ENCODE measurements around the gene DNAL4.
A peak's percentile ranks its signal among the peaks of the same experiment; 100 is the strongest.

Gene DNAL4

DNA sequence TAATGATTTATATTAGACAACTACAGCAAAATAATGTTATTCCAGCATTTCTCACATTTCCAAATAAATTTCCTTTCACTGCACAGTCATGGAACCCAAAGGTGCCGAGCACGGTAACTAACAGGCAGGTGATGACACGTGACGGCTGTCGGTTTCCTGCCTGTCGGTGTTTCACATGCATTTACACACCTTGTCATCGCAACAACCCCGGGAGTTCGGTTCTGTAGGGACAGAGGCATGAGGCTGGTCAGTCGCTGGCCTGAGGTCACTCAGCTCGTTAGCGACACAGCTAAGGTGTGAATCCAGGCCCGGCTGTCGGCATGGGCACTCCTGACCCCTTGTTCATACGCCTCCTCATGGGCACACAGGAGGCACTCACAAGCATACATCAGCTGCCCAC is 9.9 kb downstream of the DNAL4 start:
- DNase-seq = no peak

DNA sequence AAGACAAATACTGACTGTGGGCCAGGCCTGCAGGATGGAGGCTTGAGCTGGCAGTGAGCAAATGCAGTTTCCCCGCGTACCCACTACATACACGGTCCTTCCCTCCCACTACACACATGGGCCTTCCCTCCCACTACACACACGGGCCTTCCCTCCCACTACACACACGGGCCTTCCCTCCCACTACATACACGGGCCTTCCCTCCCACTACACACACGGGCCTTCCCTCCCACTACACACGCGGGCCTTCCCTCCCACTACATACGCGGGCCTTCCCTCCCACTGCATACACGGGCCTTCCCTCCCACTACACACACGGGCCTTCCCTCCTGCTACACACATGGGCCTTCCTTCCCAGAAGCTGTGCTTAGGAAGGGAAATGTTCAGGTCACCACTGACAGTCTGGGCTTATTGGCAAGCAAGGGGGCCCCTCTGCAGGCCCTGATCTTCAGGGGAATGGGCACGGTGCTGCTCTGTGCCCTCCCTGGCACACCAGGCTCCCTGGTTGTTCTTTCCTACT is 10.8 kb downstream of the DNAL4 start:
- DNase-seq = no peak

DNA sequence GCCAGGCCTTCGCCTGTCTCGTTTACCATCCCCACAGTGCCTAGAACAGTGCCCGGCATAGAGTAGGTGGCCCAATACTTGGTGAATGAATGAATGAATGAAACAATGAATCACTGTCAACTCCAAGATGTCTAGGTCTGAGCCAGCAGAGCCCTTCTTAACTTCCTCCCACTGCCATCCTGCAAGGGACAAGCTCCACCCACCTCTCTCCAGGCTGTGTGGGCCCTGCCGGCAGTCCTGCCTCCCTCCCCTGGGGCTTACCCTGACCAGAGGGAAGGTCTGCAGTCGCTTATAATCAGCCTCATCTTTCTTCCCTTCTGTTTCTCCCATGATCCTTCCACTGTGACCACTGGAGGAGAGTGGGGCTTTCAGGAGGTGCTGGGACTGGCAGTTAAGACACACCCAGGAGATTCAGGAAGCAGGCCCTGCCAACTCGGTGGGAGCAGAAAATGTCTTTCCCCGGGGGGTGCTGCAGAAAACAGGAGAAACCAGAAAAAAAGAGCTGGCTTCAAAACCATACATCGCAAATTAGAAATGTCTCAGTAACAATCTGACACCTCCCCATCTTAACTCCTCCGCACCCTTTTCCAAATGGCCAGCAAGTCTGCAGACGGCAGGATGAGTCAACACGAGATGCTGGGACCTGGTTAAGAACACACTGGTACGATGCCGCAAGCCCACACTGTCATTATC is 11.4 kb downstream of the DNAL4 start:
- DNase-seq = peak; percentile 66 to 78 (median 68)

DNA sequence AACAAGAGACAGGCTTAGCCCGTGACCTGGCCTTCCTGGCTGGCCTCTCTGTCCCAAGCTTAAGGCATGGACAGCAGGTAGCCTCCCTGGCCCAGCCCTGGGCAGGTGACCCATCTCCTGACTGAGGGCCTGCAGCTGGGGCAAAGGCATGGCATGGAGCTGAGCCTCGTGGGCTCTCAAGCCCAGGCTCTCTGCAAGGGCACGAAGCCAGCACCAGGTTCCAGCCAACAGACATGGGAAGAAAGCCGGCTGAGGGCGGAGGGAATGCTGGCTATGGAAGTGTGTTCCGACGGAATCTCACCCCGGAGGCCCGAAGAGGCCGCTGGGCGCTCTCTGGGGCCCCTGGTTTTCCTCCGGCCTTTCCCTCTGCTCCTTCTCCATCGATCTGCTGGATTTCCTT is 12.9 kb downstream of the DNAL4 start:
- DNase-seq = no peak

DNA sequence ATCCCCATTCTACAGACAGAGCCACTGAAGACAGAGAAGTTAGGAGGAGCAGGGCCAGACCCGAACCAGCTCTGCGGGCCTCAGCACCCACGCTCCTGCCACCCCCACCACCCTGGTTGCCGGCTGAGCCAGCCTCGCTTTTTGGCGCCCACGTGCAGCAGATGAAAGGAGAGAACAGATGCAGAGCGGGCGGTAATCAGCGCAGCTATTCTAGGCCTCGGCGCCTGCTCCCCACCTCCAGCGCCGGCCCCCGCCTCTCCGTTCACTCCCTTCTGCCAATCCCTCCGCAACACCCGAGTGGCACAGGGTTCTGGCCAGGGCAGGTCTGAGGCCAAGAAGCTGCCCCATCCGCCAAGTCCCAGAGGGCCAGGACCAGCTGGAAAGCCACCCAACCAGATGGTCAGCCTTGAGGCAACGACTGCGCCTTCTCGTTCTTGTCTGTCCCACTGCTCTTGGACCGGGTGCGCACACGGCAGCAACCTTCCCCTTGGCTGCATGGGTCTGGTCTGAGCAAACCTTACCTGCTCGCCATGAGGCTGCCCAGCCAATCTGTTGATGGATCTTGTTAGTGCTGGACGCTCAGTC is 16.8 kb downstream of the DNAL4 start:
- DNase-seq = no peak

DNA sequence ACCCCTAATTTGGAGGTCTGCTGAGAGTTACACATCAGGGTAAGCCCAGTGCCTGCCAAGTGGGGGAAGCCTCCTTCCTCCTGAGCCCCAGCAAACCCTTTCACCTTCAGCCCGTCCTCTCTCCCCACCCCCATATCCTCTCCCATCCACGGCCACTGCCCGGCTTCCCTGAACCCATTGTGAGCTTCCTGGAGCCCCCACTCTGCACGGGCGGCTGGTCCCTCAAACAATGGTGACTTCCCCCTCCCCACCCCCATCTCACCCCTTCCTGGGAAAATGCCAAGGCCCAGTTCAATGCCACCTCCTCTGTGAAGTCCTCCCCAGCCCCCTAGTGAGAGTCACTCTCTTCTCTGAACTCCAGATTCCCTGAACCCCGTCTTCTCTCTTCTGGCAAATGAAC is 17.9 kb downstream of the DNAL4 start:
- DNase-seq = no peak

DNA sequence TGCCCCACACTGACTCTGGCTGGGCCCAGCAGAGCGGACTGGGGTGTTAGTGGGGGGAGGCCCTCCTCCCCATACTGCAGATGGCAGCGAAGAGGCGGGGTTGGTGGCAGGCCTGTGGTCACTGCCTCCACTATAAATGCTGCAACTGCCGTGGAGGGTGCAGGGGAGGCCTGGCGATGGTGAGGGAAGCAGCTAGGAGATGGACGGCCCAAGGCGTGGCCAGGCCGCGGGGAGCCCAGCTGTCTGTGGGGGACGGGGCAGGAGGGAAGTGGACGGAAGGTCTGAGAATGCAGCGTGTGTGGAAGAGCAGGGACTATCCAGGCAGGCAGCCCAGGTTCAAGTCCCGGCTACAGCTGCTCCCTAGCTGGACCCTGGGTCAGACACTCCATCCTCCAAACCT is 18.3 kb downstream of the DNAL4 start:
- no peak for DNase-seq

DNA sequence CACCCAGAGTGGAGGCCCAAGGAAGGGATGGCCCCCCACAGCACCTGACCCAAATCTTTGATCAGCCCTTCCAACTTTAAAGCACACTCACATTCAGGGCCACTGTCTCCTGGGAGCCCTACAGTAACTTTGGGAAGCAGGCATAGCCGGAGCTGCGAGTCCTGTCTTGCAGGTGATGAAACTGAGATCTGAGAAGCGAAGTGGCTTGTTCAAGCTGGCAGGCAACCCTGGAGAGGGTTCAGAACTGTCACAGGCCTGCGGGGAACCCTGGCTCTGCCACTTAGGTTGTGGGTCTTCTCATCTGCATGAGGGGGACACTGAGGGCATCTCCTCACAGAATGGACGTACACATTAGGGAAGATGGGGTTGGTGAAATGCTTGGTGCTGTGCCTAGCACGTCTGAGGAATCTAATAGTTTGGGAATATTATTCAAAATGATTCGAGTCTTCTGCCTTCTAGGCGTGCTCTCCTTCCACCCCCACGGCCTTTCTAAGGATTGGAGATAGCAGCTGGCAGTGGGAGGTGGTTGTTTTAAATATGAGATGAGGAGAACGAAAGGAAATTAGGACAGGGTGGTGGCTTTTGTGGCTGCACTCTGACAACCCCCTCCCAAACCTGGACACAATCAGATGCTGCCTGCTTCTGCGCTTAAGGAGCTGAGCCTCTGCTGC is 19.3 kb downstream of the DNAL4 start:
- no peak for DNase-seq

DNA sequence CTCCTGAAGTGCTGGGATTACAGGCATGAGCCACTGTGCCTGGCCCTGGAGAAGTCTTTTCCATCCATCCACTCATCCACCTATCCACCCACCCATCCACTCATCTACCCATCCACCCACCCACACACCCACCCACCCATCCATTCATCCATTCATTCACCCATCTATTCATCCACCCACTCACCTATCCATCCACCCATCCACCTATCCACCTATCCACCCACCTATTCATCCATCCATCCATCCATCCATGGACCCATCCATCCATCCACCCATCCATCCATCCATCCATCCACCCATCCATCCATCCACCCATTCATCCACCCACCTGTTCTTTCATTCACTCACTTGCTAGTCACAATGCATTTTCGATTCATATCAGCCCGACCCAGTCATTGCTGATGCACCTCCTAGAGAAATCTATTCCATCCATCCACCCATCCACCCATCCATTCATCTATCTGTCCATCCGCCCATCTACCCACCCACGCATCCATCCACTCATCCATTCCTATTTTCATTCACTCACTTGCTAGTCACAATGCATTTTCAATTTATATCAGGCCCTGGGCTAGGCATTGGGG is 20.5 kb downstream of the DNAL4 start:
- no peak for DNase-seq

DNA sequence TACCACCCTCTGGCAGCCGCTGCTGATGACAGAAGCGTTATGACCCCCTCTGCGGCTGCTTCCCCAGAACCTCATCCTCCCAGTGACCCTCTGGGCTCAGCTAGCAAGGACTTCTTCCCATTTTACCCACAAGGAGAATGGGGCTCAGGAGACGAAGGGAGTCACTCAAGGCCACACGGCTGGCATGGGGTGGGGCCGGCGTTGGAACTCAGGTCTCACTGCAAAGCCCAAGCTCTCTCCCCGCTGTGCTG is 21.4 kb downstream of the DNAL4 start:
- DNase-seq = no peak

DNA sequence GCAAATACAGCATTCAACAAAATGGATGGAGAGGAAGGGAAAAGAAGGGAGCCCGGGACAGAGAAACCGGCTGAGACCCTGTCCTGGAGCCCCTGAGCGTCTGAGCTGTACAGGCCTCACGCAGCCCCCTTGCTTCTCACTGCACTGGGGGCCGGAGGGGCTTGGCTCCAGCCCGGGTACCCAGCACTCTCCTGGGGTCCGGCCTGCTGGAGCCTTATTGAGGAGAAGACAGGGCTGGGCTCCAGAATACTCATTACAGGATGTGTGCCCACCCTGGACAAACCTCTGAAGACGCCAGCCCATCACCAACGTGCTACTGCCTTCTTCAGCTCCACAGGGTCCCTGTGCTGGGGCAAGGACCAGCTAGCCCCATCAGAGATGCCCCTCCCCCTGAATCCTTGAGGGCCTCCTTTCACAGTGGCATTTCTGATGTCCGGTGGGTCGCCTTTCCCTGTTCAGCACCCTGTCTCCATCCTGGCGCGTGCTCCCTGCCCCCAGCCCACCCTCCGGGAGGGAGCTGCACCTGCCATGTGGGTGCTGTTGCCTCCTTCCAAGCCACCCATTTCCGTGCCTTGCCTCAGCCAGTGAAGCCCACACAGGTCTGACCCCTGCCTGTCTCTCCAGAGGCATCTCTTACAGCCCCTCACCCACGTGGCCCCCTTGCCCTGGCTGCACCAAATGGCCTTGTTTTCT is 23.5 kb downstream of the DNAL4 start:
- DNase-seq = no peak

DNA sequence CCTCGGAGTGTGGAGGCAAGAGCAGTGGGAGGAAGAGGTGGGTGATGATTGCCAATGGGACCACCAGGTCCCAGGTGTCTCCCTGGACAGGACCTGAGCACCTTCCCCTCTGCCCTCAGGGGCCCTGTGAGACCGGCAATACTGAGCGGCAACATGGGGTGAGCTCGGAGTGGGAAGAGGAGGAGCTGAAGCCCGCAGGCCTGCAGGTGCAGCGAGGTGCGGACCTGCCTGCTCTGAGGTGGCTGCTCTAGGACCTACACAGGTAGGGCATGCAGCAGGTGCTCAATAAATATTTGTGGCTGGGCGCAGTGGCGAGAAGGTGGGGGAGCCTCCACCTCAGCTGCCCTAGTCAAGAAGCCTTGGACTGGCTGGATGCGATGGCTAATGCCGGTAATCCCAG is 25.9 kb downstream of the DNAL4 start:
- DNase-seq = no peak

DNA sequence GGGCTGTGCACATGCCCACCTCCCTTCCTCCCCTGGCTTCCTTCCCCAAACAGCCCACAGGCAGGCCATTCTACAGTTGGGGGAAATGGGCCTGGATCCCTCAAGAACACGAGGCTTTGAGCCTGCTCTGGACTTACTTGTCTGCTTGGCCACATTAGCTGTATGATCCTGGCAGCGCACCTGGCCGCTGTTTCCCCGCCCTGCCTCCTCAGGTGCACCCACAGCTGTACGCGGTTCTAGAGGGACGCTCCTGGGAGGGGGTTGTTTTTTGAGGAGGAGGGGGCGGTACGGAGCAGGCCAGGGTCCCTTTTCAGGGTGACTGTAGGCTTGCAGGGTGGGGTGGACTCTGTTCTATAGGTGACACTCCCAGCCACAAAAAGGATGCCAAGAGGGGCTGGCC is 26.6 kb downstream of the DNAL4 start:
- DNase-seq = no peak

DNA sequence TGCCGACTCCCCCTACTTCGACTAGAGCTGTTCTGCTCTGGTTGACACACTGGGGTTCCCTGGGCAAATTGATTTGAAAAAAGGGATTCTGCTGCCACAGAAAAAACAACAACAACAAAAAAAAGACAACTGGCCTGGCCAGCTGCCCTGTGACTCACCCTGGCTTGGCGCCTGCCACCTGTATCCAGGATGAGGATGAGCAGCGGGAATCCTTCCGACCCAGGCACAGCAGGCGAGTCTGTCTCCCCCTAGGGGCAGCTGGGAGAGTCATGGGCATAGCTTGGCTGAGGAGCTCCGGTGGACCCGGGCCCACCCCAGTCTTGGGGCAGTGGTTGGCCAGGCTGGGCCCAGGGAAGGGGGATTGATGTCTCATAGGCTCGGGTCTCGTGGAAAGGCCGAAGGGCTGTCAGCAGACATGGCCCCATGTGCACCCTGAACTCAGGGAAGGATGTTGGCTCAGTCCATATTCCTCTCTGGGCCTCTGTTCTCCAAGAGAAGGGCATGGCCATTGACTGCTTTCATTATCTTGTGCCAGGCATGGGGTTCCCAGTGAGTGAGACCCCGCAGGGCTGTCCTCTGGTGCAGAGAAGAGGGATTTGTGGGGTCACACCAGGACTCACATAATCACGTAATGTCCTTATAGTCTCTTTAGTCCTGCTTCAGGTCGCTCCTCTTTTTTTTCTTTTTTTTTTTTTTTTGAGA is 27.7 kb downstream of the DNAL4 start:
- peak; percentile 51 to 71 (median 57) for DNase-seq

DNA sequence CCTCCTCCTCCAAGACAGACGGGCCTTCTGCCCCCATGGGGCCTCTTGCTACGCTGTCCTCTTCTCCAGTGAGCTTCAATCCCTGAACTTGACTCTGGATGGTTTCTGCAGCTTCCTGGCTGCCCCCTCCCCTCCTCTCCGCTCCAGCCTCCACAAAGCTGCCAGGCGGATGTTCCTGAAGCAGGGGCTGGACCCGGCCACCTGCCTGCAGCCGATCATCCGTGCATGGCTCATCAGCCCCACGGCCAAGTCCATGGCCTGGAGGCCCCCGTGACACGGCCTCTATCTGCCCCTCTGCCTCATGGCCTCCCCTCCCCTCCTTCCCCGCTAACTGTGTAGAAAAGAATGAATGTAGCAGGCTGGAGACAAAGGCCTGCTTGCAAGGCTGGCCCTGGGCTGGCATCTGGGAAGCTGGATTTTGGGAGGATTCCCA is 31.4 kb downstream of the DNAL4 start:
- no peak for DNase-seq

DNA sequence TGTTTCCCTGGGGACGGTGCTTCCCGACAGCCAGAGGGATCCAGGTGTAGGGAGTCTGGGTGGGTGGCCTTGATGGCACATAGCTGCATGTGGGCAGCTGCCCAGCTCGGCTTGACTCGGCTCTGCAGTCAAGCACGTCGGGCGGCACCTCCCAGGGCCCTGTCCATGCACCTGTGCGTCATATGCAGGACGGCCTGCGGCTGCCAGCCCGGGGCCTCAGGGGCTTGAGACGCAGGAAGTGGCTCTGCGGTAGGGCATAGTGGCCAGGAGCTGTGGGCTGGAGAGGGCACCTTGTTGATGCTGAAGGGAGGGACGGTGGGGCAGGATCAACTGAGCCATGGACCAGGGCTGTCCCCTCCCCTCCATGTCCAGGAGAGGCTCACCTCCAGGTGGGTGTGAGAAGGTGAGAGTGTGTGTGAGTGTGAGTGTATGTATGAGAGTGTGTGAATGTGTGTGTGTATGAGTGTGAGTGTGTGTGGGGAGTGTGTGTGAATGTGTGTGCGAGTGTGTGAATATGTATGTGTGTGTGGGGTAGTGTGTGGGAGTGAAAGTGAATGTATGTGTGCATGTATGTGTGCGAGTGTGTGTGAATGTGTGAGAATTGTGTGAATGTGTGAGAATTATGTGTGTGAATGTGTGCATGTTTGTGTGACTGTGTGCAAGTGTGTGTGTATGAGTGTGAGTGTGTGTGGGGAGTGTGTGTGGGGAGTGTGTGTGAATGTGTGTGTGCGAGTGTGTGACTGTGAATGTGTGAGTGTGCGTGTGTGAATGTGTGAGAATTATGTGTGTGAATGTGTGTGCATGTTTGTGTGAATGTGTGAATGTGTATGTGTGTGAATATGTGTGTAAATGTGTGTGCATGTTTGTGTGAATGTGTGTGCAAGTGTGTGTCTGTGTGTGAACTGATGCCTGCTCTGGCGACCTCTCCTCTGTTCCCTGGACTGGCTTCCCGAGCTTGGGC is 32.5 kb downstream of the DNAL4 start:
- no peak for DNase-seq

DNA sequence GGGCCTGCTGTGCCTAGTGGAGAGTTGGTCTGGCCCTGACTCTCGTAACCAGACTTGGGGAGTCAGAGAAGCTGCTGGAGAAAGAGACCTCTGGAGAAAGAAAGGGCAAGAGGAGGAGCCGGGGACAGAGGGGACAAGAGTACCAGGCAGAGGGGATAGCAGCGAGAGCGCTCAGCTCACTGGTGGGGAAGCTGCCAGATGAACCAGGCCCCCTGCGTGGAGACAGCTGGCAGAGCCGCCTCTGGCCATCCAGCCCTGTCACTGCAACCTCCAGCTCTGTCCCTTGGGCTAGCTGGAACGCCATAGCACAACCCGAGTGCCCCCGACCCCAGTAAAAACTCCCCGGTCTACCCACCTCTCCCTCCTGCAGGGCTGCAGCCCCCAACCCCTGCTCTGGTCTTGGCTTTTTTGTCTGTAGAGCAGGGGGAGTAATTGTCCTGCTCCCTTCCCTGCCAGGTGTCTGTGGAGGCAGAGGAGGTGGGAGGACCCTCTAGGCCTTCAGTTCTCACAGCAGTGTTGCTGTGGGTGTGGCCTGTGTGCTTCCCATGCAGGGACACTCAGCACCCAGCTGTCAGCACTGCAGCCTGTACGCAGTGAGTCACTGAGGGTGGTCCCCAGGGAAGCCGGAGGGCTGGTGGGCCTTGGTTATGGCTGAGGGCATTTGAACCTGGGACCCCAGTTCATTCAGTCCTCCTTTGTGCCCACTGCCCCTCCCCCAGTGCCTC is 33.3 kb downstream of the DNAL4 start:
- no peak for DNase-seq

DNA sequence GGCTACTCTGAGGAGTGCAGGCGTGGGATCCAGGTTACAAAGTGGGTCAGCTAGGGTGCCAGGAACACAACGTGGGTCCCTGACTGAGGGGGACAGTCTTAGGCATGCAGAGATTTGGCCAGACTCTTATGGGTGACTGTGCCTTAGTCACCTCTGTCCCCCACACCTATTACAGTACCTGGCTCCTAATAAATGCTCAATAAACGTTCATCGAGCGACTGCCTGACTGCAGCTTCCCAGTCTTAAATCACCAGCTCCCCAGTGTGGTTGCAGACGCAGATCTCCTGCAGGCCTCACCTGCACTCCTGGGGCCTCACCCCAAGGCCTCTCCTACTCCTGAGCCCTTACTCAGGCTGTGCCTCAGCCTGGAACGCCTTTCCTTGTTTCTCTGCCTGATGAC is 34.9 kb downstream of the DNAL4 start:
- DNase-seq = no peak

DNA sequence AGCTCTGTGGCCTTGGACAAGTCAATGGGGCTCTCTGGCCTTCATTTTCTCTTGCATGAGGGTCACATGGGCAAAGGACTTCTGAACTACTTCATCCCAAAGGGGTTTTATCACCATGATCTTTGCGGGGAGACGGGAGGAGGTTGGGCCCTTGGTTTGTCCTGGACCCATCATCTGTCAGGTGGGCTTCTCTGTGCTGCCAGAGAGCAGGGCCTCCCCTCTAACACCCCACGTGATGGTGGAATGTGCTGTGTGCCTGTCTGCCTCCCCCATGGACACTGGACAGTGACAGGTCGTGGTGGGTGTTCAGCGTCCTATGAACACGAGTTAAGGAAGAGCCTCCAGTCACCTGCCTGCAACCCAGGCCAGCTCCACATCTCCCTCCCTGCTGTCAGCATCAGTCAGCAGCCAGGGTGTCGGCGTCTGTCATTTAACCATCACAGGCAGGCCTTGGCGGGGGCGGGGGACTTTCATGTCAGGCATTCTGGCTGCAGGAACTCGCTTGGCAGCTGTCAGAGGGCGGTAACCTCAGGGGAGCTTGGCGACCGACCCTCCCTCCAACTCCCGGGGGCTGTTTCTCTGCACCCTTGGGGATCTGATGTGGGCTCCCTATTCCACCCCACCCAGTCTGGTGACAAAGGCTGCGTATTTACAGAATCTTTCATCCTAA is 35.5 kb downstream of the DNAL4 start:
- DNase-seq = peak; percentile 29 to 62 (median 37)

DNA sequence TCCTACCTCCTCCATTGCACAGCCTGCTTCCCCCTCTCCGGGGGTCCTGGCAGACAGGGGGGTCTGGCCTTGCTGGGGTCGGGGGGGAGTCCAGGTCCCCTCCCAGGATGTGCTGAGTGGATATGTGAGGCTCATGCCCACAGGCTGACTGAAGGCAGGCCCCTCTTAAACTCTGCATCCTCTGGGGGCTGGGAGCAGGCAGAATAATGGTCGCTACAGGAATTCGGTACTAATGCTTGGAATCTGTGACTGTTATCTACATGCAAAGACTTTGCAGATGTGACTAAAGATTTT is 36.5 kb downstream of the DNAL4 start:
- no peak for DNase-seq
